NOMO-1 treated with DMSO at 0.1 percent for 48 hours (cell line): Measurements from ENCODE around the gene ZC3H12D.
"Not testable (repeated sequence)": the region's sequence is repeated elsewhere in the genome, so short reads cannot be mapped to it uniquely, and the experiment has no call there.

Source experiments
- DNase-seq: peaks from one replicate; lab custom pipeline; 2025; ENCODE audit not compliant: unreplicated experiment; lab: John Stamatoyannopoulos, UW

The ZC3H12D gene

GRCh38 chr6:149483849-149484655 is 762 bp downstream of the ZC3H12D start:
- DNase-seq = no peak

GRCh38 chr6:149483334-149483725 is 1.5 kb downstream of the ZC3H12D start:
- peak; percentile 85 for DNase-seq

GRCh38 chr6:149482545-149483333 is 2.1 kb downstream of the ZC3H12D start:
- DNase-seq = peak; percentile 85

GRCh38 chr6:149480502-149481280 is 4.1 kb downstream of the ZC3H12D start:
- DNase-seq = no peak

GRCh38 chr6:149478631-149479314 is 6.0 kb downstream of the ZC3H12D start:
- DNase-seq = no peak

GRCh38 chr6:149477544-149477943 is 7.3 kb downstream of the ZC3H12D start:
- DNase-seq = no peak

- no peak for DNase-seq
Measured at GRCh38 chr6:149476789-149477455, 7.9 kb downstream of the ZC3H12D start.

- no peak for DNase-seq
Measured at GRCh38 chr6:149474108-149474935, 10.5 kb downstream of the ZC3H12D start.

- DNase-seq = no peak
Measured at GRCh38 chr6:149473080-149474052, 11.4 kb downstream of the ZC3H12D start.

GRCh38 chr6:149472241-149472640 is 12.6 kb downstream of the ZC3H12D start:
- no peak for DNase-seq

- DNase-seq = no peak
Measured at GRCh38 chr6:149471801-149472200, 13.0 kb downstream of the ZC3H12D start.

- no peak for DNase-seq
Measured at GRCh38 chr6:149470948-149471347, 13.9 kb downstream of the ZC3H12D start.

- DNase-seq = no peak
Measured at GRCh38 chr6:149468179-149468578, 16.6 kb downstream of the ZC3H12D start.

- DNase-seq = no peak
Measured at GRCh38 chr6:149467265-149467664, 17.5 kb downstream of the ZC3H12D start.

GRCh38 chr6:149464411-149464810 is 20.4 kb downstream of the ZC3H12D start:
- no peak for DNase-seq

- no peak for DNase-seq
Measured at GRCh38 chr6:149463781-149464180, 21.0 kb downstream of the ZC3H12D start.

- DNase-seq = not testable (repeated sequence)
Measured at GRCh38 chr6:149462712-149463111, 22.1 kb downstream of the ZC3H12D start.

GRCh38 chr6:149461670-149462069 is 23.1 kb downstream of the ZC3H12D start:
- no peak for DNase-seq
